Measurements from ENCODE around the gene TARS3.

TARS3 gene

DNA sequence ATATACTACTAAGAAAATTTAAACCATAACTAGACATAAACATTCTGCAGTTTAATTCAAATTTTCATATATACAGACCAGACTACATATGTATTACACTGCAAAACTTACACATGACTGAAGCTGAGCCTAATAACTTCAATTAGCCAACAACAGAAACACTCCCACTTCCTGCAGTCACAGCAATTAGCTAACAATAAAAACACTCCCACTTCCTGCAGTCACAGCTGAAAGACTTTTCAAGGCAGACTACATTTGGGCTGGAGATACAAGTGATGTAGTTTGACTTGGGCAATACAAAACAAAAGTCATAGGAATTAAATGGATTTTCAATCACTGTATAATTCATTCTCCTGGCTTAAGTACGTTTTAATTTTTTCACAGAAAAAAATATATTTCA, 82.4 kb downstream of the TARS3 start:
- H3K79me2 ChIP-seq (ENCODE audit: insufficient read depth, low read length), result peaks cover 22% of the 10 kb centered on the region
- H3K4me3 ChIP-seq (ENCODE audit: low read depth in 1 of 2, low read length in 2 of 2), result no peak overlapping the region
- H3K27ac ChIP-seq (ENCODE audit: low read length), result no peak overlapping the region
- H2AFZ ChIP-seq (ENCODE audit: low read depth, low read length), result no peak overlapping the region
- peaks cover 14% of the 10 kb centered on the region; the same call in 1 of the 2 replicates for H4K20me1 ChIP-seq (ENCODE audit: insufficient read depth, low read length)
- H3K9ac ChIP-seq (ENCODE audit: low read depth, low read length), result no peak overlapping the region
- DNase-seq, result peak; percentile 14
- H3K9me3 ChIP-seq (ENCODE audit: insufficient read depth, low read length, severe bottlenecking), result no peaks in the 10 kb centered on the region
- H3K36me3 ChIP-seq (ENCODE audit: insufficient read depth, low read length), result peaks cover 67% of the 10 kb centered on the region
- H3K4me1 ChIP-seq (ENCODE audit: insufficient read depth, low read length), result peaks cover 25% of the 10 kb centered on the region
- no peak overlapping the region for H3K4me2 ChIP-seq (ENCODE audit: insufficient read depth, low read length)
- TF ChIP-seq CTCF (IDR thresholded peaks at IDR 0.05; ENCODE audit: borderline replicate concordance, extremely low read depth, low read length, poor library complexity, severe bottlenecking) (no peak), EZH2 (IDR thresholded peaks at IDR 0.05; ENCODE audit: borderline replicate concordance, low read depth, low read length, severe bottlenecking) (no peak)
- ATAC-seq (ENCODE audit: insufficient read depth, low read depth), result peak; percentile 87
- no peaks in the 10 kb centered on the region for H3K27me3 ChIP-seq (ENCODE audit: insufficient read depth, low read length, poor library complexity)

DNA sequence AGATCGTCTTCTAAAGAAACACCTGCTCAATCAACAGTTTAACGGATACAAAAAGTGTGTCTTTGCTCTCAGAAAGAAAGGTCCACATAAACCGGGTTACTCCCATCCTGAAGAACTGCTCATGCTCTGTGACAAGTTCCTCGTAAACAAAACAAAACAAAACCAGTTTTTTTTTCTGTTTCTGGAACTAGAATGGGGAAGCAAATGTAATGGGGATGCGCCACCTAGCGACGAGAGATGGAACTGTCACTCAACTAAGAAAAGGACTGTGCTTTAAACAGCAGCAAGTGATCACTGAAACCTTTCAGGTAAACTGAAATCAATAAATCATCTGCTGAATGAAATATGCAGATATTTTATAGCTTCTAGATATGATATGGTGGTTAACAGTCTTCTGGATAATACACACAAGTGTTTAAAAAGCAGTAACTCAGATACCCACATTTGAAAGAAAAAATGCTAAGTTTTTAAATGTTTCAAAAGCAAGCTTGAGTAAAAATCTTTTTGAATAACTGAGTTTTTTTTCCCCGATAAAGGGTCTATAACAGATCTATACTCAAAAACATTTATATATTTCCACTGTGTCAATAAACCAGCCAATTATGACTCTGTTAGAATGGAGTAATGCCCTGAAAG, 83.0 kb downstream of the TARS3 start:
- Histone ChIP-seq H3K9ac (ENCODE audit: low read depth, low read length) (no peak overlapping the region), H4K20me1 (ENCODE audit: insufficient read depth, low read length) (peaks cover 7% of the 10 kb centered on the region; the same call in 1 of the 2 replicates), H3K4me3 (ENCODE audit: low read depth in 1 of 2, low read length in 2 of 2) (no peak overlapping the region), H2AFZ (ENCODE audit: low read depth, low read length) (no peak overlapping the region), H3K79me2 (ENCODE audit: insufficient read depth, low read length) (peaks cover 16% of the 10 kb centered on the region), H3K4me2 (ENCODE audit: insufficient read depth, low read length) (peak overlapping the region; percentile 6), H3K36me3 (ENCODE audit: insufficient read depth, low read length) (peaks cover 61% of the 10 kb centered on the region), H3K9me3 (ENCODE audit: insufficient read depth, low read length, severe bottlenecking) (no peaks in the 10 kb centered on the region), H3K27me3 (ENCODE audit: insufficient read depth, low read length, poor library complexity) (no peaks in the 10 kb centered on the region), H3K27ac (ENCODE audit: low read length) (peak overlapping the region; percentile 43), H3K4me1 (ENCODE audit: insufficient read depth, low read length) (peaks cover 25% of the 10 kb centered on the region)
- DNase-seq (peak; percentile 68), ATAC-seq (ENCODE audit: insufficient read depth, low read depth) (peak; percentile 63; the same call in 2 of the 3 replicates)
- peak; percentile 86 for TF ChIP-seq CTCF (IDR thresholded peaks at IDR 0.05; ENCODE audit: borderline replicate concordance, extremely low read depth, low read length, poor library complexity, severe bottlenecking)
- TF ChIP-seq EZH2 (IDR thresholded peaks at IDR 0.05; ENCODE audit: borderline replicate concordance, low read depth, low read length, severe bottlenecking), result no peak

GRCh38 chr15:101639667-101640066, 84.6 kb downstream of the TARS3 start:
- Histone ChIP-seq H3K9ac (ENCODE audit: low read depth, low read length) (no peak overlapping the region), H3K36me3 (ENCODE audit: insufficient read depth, low read length) (peaks cover 45% of the 10 kb centered on the region), H3K4me1 (ENCODE audit: insufficient read depth, low read length) (peaks cover 25% of the 10 kb centered on the region), H3K9me3 (ENCODE audit: insufficient read depth, low read length, severe bottlenecking) (no peaks in the 10 kb centered on the region), H3K27ac (ENCODE audit: low read length) (no peak overlapping the region), H2AFZ (ENCODE audit: low read depth, low read length) (no peak overlapping the region), H3K79me2 (ENCODE audit: insufficient read depth, low read length) (peaks cover 3% of the 10 kb centered on the region), H3K4me3 (ENCODE audit: low read depth in 1 of 2, low read length in 2 of 2) (no peak overlapping the region), H3K4me2 (ENCODE audit: insufficient read depth, low read length) (no peak overlapping the region), H4K20me1 (ENCODE audit: insufficient read depth, low read length) (peaks cover 7% of the 10 kb centered on the region; the same call in 1 of the 2 replicates), H3K27me3 (ENCODE audit: insufficient read depth, low read length, poor library complexity) (no peaks in the 10 kb centered on the region)
- no peak for DNase-seq
- no peak for TF ChIP-seq EZH2 (IDR thresholded peaks at IDR 0.05; ENCODE audit: borderline replicate concordance, low read depth, low read length, severe bottlenecking)
- TF ChIP-seq CTCF (IDR thresholded peaks at IDR 0.05; ENCODE audit: borderline replicate concordance, extremely low read depth, low read length, poor library complexity, severe bottlenecking), result no peak
- no peak for ATAC-seq (ENCODE audit: insufficient read depth, low read depth)

Measured in DND-41 (cell line).